Measurements from ENCODE around the gene CRABP2.

Gene CRABP2

DNA sequence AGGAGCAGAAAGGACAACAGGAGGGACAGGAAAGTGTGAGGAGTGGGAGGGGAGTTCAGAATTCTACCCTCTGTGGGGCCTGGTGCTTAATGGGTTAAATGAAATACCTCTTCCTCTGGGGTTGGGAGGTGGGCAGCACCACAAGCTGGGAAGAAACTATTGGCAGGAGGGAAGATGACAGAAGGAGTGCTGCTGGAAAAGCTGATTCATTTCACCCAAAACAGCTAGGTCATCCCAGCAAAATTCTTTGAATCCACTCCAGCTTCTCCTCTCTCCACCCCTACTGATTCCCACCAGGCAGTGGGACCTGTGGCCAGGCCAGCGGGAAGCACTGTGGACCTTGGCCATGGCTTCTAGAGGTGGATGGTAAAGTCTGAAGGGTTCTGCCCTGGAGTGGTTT is 50.7 kb downstream of the CRABP2 start:
- H3F3A ChIP-seq (ENCODE audit: insufficient read depth, low read length), result no peaks in the 10 kb centered on the region
- H3K9me3 ChIP-seq (ENCODE audit: low read length), result no peaks in the 10 kb centered on the region
- no peaks in the 10 kb centered on the region for H3K36me3 ChIP-seq (ENCODE audit: insufficient read depth, low read length)
- H2AFZ ChIP-seq (ENCODE audit: low read length), result no peak overlapping the region
- no peak overlapping the region for H3K9ac ChIP-seq (ENCODE audit: low read length)
- H3K4me3 ChIP-seq (ENCODE audit: low read depth, low read length, poor library complexity, severe bottlenecking), result no peak overlapping the region
- H3K79me2 ChIP-seq (ENCODE audit: insufficient read depth, low read length), result no peaks in the 10 kb centered on the region
- peaks cover 6% of the 10 kb centered on the region for H3K4me1 ChIP-seq (ENCODE audit: insufficient read depth, low read length, severe bottlenecking)
- no peak overlapping the region for H3K4me2 ChIP-seq (ENCODE audit: low read length)
- H3K9me2 ChIP-seq (ENCODE audit: low read depth, low read length), result no peaks in the 10 kb centered on the region
- no peak overlapping the region for H3K27ac ChIP-seq (ENCODE audit: low read depth, low read length, poor library complexity, severe bottlenecking)
- peaks cover 6% of the 10 kb centered on the region for H3K27me3 ChIP-seq (ENCODE audit: insufficient read depth, low read length)
- TF ChIP-seq, protein P1, sequence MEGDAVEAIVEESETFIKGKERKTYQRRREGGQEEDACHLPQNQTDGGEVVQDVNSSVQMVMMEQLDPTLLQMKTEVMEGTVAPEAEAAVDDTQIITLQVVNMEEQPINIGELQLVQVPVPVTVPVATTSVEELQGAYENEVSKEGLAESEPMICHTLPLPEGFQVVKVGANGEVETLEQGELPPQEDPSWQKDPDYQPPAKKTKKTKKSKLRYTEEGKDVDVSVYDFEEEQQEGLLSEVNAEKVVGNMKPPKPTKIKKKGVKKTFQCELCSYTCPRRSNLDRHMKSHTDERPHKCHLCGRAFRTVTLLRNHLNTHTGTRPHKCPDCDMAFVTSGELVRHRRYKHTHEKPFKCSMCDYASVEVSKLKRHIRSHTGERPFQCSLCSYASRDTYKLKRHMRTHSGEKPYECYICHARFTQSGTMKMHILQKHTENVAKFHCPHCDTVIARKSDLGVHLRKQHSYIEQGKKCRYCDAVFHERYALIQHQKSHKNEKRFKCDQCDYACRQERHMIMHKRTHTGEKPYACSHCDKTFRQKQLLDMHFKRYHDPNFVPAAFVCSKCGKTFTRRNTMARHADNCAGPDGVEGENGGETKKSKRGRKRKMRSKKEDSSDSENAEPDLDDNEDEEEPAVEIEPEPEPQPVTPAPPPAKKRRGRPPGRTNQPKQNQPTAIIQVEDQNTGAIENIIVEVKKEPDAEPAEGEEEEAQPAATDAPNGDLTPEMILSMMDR (IDR thresholded peaks at IDR 0.05; ENCODE audit: low read length), result no peak
- no peak for TF ChIP-seq EZH2 (IDR thresholded peaks at IDR 0.05; ENCODE audit: borderline replicate concordance, low read length)
- H4K20me1 ChIP-seq (ENCODE audit: insufficient read depth, low read length), result no peaks in the 10 kb centered on the region

GRCh38 chr1:156652992-156653355 is 52.4 kb downstream of the CRABP2 start:
- Histone ChIP-seq H3K4me2 (ENCODE audit: low read length) (no peak overlapping the region), H3K4me3 (ENCODE audit: low read depth, low read length, poor library complexity, severe bottlenecking) (no peak overlapping the region), H3K9ac (ENCODE audit: low read length) (no peak overlapping the region), H3K27ac (ENCODE audit: low read depth, low read length, poor library complexity, severe bottlenecking) (no peak overlapping the region), H2AFZ (ENCODE audit: low read length) (no peak overlapping the region), H3F3A (ENCODE audit: insufficient read depth, low read length) (no peaks in the 10 kb centered on the region), H3K9me2 (ENCODE audit: low read depth, low read length) (no peaks in the 10 kb centered on the region), H3K27me3 (ENCODE audit: insufficient read depth, low read length) (peaks cover 6% of the 10 kb centered on the region), H3K4me1 (ENCODE audit: insufficient read depth, low read length, severe bottlenecking) (no peaks in the 10 kb centered on the region), H3K9me3 (ENCODE audit: low read length) (no peaks in the 10 kb centered on the region), H4K20me1 (ENCODE audit: insufficient read depth, low read length) (no peaks in the 10 kb centered on the region), H3K36me3 (ENCODE audit: insufficient read depth, low read length) (no peaks in the 10 kb centered on the region), H3K79me2 (ENCODE audit: insufficient read depth, low read length) (no peaks in the 10 kb centered on the region)
- TF ChIP-seq, protein P1 (IDR thresholded peaks at IDR 0.05; ENCODE audit: low read length), result no peak
- TF ChIP-seq EZH2 (IDR thresholded peaks at IDR 0.05; ENCODE audit: borderline replicate concordance, low read length), result no peak

GRCh38 chr1:156652131-156652991 is 53.0 kb downstream of the CRABP2 start:
- Histone ChIP-seq H3K9me3 (ENCODE audit: low read length) (no peaks in the 10 kb centered on the region), H3K4me1 (ENCODE audit: insufficient read depth, low read length, severe bottlenecking) (no peaks in the 10 kb centered on the region), H3K9me2 (ENCODE audit: low read depth, low read length) (no peaks in the 10 kb centered on the region), H3K4me2 (ENCODE audit: low read length) (no peak overlapping the region), H3K36me3 (ENCODE audit: insufficient read depth, low read length) (no peaks in the 10 kb centered on the region), H4K20me1 (ENCODE audit: insufficient read depth, low read length) (no peaks in the 10 kb centered on the region), H3K79me2 (ENCODE audit: insufficient read depth, low read length) (no peaks in the 10 kb centered on the region), H3K27ac (ENCODE audit: low read depth, low read length, poor library complexity, severe bottlenecking) (no peak overlapping the region), H2AFZ (ENCODE audit: low read length) (no peak overlapping the region), H3F3A (ENCODE audit: insufficient read depth, low read length) (no peaks in the 10 kb centered on the region), H3K4me3 (ENCODE audit: low read depth, low read length, poor library complexity, severe bottlenecking) (no peak overlapping the region), H3K9ac (ENCODE audit: low read length) (no peak overlapping the region), H3K27me3 (ENCODE audit: insufficient read depth, low read length) (peaks cover 6% of the 10 kb centered on the region)
- TF ChIP-seq EZH2 (IDR thresholded peaks at IDR 0.05; ENCODE audit: borderline replicate concordance, low read length), result no peak
- TF ChIP-seq, protein P1 (IDR thresholded peaks at IDR 0.05; ENCODE audit: low read length), result no peak
